Spleen (tissue), 11 donors: ENCODE data around the gene NOS1AP. TPM values are rescaled to one million over a fixed set of nuclear protein-coding genes. Genes with fewer than 3 reads are reported as not detected.

Source experiments
- DNase-seq: peaks from one replicate; pipeline ENCODE4 v3.0.0-alpha.2; 2020
- H3K27ac ChIP-seq, 8 donors: fragments of 200-600 bp; sonication (generic) in 7 of 8; 1 replicate in 4 of 8; 2 replicates in 4 of 8; pipeline versions ENCODE4 v1.5.0 to v1.8.0; 2016 to 2021; ENCODE audit warnings: inconsistent platforms in 4 of 8, mild to moderate bottlenecking in 4 of 8, moderate library complexity in 1 of 8
- H3K27me3 ChIP-seq, 7 donors: fragments of 200-600 bp; sonication (generic) in 6 of 7; replicated peaks in 1 of 7; 1 replicate in 4 of 7; 2 replicates in 3 of 7; pipeline versions ENCODE4 v1.5.0 to v1.8.0; 2016 to 2021; ENCODE audit warnings: inconsistent platforms in 3 of 7, mild to moderate bottlenecking in 1 of 7
- H3K36me3 ChIP-seq, 6 donors: fragments of 200-600 bp; sonication (generic) in 5 of 6; 1 replicate in 4 of 6; 2 replicates in 2 of 6; pipeline versions ENCODE4 v1.5.0 to v1.8.0; 2016 to 2021; ENCODE audit warnings: inconsistent platforms in 2 of 6
- H3K4me1 ChIP-seq, 6 donors: fragments of 200-600 bp; sonication (generic) in 5 of 6; 1 replicate in 3 of 6; 2 replicates in 3 of 6; pipeline versions ENCODE4 v1.5.0 to v1.8.0; 2016 to 2021; ENCODE audit warnings: inconsistent platforms in 3 of 6
- H3K4me3 ChIP-seq, 8 donors: fragments of 200-600 bp; sonication (generic) in 7 of 8; 1 replicate in 4 of 8; 2 replicates in 4 of 8; pipeline versions ENCODE4 v1.5.0 to v1.8.0; 2016 to 2021; ENCODE audit warnings: inconsistent platforms in 4 of 8, mild to moderate bottlenecking in 4 of 8, moderate library complexity in 2 of 8
- H3K9me3 ChIP-seq, 8 donors: fragments of 200-600 bp; sonication (generic) in 7 of 8; 1 replicate in 4 of 8; 2 replicates in 4 of 8; pipeline versions ENCODE4 v1.5.0 to v1.8.0; 2016 to 2021; ENCODE audit warnings: inconsistent platforms in 4 of 8
- POLR2A ChIP-seq, 3 donors: fragments of 450-650 bp; IDR thresholded peaks; one replicate each; pipeline ENCODE4 v1.5.1; 2017; ENCODE audit warnings: antibody characterized with exemption in 3 of 3, mild to moderate bottlenecking in 1 of 3
- POLR2AphosphoS5 ChIP-seq, 3 donors: sonication (generic); formaldehyde crosslinking; IDR thresholded peaks; one replicate each; pipeline ENCODE4 v1.5.1; 2017; ENCODE audit warnings: antibody characterized with exemption in 3 of 3
- WGBS, 5 donors: extraction: QIAGEN DNeasy Blood & Tissue Kit in 3 of 5; methylation state at CpG; one replicate each; pipeline versions ENCODE4 v1.1.5 to v1.1.7; 2013 to 2018; 5-methylcytosine and 5-hydroxymethylcytosine counted together
- intact Hi-C: fragments of 100-400 bp; cut with DNase I; formaldehyde crosslinking; loops from one replicate; pipeline ENCODE4 v1.15.0; 2023; ENCODE audit warnings: low total_unique reads
- polyA plus RNA-seq, 3 donors: library from polyadenylated mRNA; stranded (reverse); fragments of 200-250 nt; gene quantifications; one replicate each; pipeline ENCODE4 v1.2.1, GENCODE V29; 2013
- total RNA-seq, 7 donors: library from RNA; depleted of rRNA in 3 of 7; stranded (reverse); fragments of >200 nt in 3 of 7; fragmentation: NEBNext Ultra II Directional in 4 of 7; extraction: Animal tissue kit (Norgen Biotek cat#: 25700) in 4 of 7; gene quantifications; one replicate each; pipeline versions ENCODE4 v1.1.0 to v1.2.1, GENCODE V29; 2016 to 2021
- TF ChIP-seq, protein P1 (sequence below), 11 experiments: fragments of 200-600 bp in 7 of 11; fragments of 450-650 bp in 4 of 11; sonication (generic) in 4 of 11; IDR thresholded peaks in 8 of 11; conservative IDR thresholded peaks in 3 of 11; 1 replicate in 7 of 11; 2 replicates in 4 of 11; pipeline versions ENCODE4 v1.4.0 to v1.8.0; 2016 to 2021; ENCODE audit warnings: antibody characterized with exemption in 11 of 11, inconsistent platforms in 4 of 11, mild to moderate bottlenecking in 1 of 11
- donor health status: healthy with polysubstance abuse.
- donor health status: DM: no; HTN: no; CAD: no; lungs with moderate emphysema.
- donor health status: DM: no; HTN: no; CAD: no.
- donor health status: Bipolar disorder and iron deficiency.
- donor health status: healthy.
- donor health status: DM: no; HTN: no; CAD: no.
- donor health status: DM: yes; HTN: yes; CAD: no.

NOS1AP gene
- total and polyA plus RNA-seq, 10 donors: 0.16 to 1.7 (median 0.60) TPM; not detected in 2

DNA sequence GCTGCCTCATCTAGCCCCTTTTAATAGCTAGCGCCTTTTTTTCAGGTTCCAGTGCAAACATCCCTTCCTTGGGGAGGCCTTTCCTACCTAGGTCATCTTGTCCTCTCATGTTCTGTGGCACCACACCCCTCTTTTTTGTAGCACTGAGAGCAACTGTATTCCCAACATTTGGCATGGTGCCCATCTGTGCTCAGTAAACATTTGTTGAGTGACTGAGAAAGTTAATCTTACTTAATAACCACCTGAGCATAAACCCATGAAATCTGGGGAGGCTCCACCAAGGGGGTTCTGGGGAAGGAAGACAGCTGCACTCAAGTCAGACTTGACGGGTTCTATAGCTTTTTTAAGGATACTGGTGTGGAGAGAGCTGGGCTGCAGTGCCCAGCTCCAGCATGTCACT, 90.0 kb downstream of the NOS1AP start:
- H3K9me3 ChIP-seq: no peaks in the 10 kb centered on the region
- H3K27ac ChIP-seq: no peak overlapping the region
- TF ChIP-seq, protein P1, sequence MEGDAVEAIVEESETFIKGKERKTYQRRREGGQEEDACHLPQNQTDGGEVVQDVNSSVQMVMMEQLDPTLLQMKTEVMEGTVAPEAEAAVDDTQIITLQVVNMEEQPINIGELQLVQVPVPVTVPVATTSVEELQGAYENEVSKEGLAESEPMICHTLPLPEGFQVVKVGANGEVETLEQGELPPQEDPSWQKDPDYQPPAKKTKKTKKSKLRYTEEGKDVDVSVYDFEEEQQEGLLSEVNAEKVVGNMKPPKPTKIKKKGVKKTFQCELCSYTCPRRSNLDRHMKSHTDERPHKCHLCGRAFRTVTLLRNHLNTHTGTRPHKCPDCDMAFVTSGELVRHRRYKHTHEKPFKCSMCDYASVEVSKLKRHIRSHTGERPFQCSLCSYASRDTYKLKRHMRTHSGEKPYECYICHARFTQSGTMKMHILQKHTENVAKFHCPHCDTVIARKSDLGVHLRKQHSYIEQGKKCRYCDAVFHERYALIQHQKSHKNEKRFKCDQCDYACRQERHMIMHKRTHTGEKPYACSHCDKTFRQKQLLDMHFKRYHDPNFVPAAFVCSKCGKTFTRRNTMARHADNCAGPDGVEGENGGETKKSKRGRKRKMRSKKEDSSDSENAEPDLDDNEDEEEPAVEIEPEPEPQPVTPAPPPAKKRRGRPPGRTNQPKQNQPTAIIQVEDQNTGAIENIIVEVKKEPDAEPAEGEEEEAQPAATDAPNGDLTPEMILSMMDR (IDR thresholded peaks at IDR 0.05 in 8 of 11, conservative IDR thresholded peaks at IDR 0.05 in 3 of 11): no peak
- no peak for TF ChIP-seq POLR2A (IDR thresholded peaks at IDR 0.05)
- no peak for TF ChIP-seq POLR2AphosphoS5 (IDR thresholded peaks at IDR 0.05)
- intact Hi-C loops: no loop called here
- peaks cover 0 to 8% (median 0%) of the 10 kb centered on the region in 7 donors for H3K27me3 ChIP-seq
- no peaks in the 10 kb centered on the region for H3K4me1 ChIP-seq
- H3K36me3 ChIP-seq: no peaks in the 10 kb centered on the region
- WGBS, 5 donors: 60 to 89% (median 88%) methylated on average over 2 of the region's 2 CpGs
- H3K4me3 ChIP-seq: no peak overlapping the region
- no peak for DNase-seq

DNA sequence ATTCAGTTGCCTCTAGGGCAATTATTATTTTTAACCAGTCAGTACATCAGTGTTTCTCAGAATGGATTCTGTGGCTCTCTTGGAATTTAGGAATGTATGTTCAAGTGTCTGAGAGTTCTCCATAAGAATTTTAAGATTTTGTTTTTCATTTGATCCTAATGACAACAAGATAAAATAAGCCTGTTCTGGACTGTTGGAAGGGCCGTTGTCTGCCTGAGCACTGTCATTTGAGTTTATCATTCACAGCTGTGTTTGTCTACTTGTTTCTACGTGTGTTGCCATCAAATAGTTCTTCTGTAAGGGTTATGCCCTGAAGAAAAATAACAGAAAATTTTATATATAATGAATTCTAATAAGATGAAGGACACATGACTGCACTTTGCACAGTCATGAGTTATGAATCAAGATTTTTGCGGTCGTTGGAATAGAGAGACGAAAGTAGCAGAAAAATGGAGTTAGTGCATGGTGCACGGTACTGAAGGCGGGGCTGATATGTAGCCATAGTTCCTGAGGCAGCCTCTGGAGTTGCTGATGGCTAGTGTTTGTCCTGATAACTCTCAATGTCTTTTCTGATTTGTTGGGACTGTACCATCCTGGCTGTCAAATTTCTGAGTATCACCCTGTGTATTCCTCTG, 92.5 kb downstream of the NOS1AP start:
- H3K4me1 ChIP-seq: no peaks in the 10 kb centered on the region
- TF ChIP-seq, protein P1 (IDR thresholded peaks at IDR 0.05 in 8 of 11, conservative IDR thresholded peaks at IDR 0.05 in 3 of 11): no peak
- TF ChIP-seq POLR2AphosphoS5 (IDR thresholded peaks at IDR 0.05) (no peak), POLR2A (IDR thresholded peaks at IDR 0.05) (no peak)
- 60 to 81% (median 76%) methylated on average over 7 of the region's 7 CpGs for WGBS, 5 donors

DNA sequence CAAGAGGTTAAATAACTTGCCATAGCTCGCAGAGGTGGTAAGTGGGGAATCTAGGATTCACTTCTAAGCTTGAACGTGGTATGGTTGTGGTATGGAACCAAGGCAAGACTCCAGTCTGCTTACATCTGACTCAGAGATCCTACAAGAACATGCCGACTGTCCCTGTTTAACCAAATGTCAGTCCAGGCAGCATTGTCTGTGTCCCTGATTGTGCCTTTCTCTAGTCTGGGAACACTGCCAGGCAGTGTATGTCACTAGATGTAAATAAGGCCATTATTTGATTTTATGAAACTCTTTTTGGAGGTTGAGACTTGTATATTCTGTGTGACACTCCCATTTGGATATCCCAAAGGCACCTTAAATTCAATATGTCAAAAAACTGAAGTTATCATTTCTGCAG, 96.0 kb downstream of the NOS1AP start:
- no peak overlapping the region for H3K27ac ChIP-seq
- H3K27me3 ChIP-seq: peaks cover 0 to 29% (median 0%) of the 10 kb centered on the region in 7 donors
- DNase-seq: no peak
- no peak overlapping the region for H3K4me3 ChIP-seq
- TF ChIP-seq, protein P1 (IDR thresholded peaks at IDR 0.05 in 8 of 11, conservative IDR thresholded peaks at IDR 0.05 in 3 of 11): no peak
- TF ChIP-seq POLR2AphosphoS5 (IDR thresholded peaks at IDR 0.05) (no peak), POLR2A (IDR thresholded peaks at IDR 0.05) (no peak)
- H3K4me1 ChIP-seq: no peaks in the 10 kb centered on the region
- intact Hi-C loops: no loop called here
- no peaks in the 10 kb centered on the region for H3K36me3 ChIP-seq
- H3K9me3 ChIP-seq: no peaks in the 10 kb centered on the region
- WGBS, 5 donors: 76 to 82% (median 80%) methylated on average over 3 of the region's 3 CpGs

More for the DNA sequence above, 92.5 kb downstream of the NOS1AP start:
- H3K4me3 ChIP-seq: no peak overlapping the region
- no peaks in the 10 kb centered on the region for H3K9me3 ChIP-seq
- peaks cover 0 to 24% (median 0%) of the 10 kb centered on the region in 7 donors for H3K27me3 ChIP-seq
- no peak for DNase-seq
- no peaks in the 10 kb centered on the region for H3K36me3 ChIP-seq
- intact Hi-C loops: no loop called here
- H3K27ac ChIP-seq: no peak overlapping the region

DNA sequence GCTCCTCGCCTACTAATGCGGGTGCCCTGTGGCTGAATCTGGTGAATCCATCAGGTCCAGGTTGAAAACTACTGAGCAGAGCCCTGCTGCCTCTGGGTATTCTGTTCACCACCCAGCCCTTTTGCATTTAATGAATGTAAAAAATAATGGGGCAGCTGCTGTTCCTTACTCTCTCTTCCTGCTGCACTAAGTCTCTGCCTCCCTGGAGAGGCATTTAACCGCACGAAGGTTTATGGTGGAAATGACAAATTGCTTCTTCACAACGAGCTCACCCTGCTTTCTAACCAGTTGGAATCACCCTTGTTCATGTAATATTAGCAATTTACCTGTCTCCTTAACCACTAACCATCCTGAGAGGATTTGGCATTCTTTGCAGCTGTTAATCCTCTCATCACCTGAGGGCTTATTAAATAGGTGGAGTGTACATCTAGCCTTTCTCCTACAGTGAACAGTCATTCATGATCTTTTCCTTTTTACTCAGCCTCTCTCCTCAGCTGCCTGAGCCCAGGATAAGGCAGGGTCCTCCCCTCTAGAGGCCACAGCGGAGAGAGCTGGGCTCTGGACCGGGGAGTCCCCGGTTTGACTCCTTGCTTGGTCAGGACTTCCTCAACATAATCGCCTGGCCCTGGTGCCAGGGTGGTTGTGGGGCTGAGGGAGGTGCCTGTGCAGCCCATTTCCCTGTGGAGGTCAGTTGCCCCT, 97.6 kb downstream of the NOS1AP start:
- no peak overlapping the region for H3K4me3 ChIP-seq
- H3K36me3 ChIP-seq: no peaks in the 10 kb centered on the region
- WGBS, 5 donors: 70 to 85% (median 74%) methylated on average over 6 to 9 of the region's 9 CpGs
- peaks cover 0 to 23% (median 0%) of the 10 kb centered on the region in 7 donors for H3K27me3 ChIP-seq
- TF ChIP-seq, protein P1 (IDR thresholded peaks at IDR 0.05 in 8 of 11, conservative IDR thresholded peaks at IDR 0.05 in 3 of 11): no peak
- TF ChIP-seq POLR2AphosphoS5 (IDR thresholded peaks at IDR 0.05) (no peak), POLR2A (IDR thresholded peaks at IDR 0.05) (no peak)
- no peak for DNase-seq
- no peaks in the 10 kb centered on the region for H3K4me1 ChIP-seq
- no peaks in the 10 kb centered on the region for H3K9me3 ChIP-seq
- H3K27ac ChIP-seq: no peak overlapping the region
- intact Hi-C loops: no loop called here
